ENCODE data around the gene STX2.

STX2 gene

DNA sequence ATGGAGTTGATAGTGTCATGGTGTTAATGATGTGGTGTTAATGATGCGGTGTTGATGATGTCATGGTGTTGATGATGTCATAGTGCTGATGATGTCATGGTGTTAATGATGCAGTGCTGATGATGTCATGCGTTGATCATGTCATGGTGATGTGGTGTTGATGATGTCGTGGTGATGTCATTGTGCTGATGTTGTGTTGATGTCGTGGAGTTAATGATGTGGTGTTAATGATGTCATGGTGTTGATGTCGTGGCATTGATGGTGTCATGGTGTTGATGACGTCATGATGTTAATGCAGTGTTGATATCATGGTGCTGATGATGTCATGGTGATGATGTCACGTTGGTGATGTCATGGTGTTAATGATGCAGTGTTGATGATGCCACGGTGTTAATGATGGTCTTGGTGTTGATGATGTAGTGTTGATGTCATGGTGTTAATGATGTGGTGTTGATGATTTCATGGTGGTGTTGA lies 73.8 kb downstream of the STX2 start:
- Histone ChIP-seq H3K27me3 (ENCODE audit: low read length) (no peaks in the 10 kb centered on the region), H3K9me3 (ENCODE audit: insufficient read depth, low read length) (peaks cover 18% of the 10 kb centered on the region; the same call in 1 of the 2 replicates)
- TF ChIP-seq, protein P1, sequence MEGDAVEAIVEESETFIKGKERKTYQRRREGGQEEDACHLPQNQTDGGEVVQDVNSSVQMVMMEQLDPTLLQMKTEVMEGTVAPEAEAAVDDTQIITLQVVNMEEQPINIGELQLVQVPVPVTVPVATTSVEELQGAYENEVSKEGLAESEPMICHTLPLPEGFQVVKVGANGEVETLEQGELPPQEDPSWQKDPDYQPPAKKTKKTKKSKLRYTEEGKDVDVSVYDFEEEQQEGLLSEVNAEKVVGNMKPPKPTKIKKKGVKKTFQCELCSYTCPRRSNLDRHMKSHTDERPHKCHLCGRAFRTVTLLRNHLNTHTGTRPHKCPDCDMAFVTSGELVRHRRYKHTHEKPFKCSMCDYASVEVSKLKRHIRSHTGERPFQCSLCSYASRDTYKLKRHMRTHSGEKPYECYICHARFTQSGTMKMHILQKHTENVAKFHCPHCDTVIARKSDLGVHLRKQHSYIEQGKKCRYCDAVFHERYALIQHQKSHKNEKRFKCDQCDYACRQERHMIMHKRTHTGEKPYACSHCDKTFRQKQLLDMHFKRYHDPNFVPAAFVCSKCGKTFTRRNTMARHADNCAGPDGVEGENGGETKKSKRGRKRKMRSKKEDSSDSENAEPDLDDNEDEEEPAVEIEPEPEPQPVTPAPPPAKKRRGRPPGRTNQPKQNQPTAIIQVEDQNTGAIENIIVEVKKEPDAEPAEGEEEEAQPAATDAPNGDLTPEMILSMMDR (IDR thresholded peaks at IDR 0.05; ENCODE audit: insufficient read depth, low read length, poor library complexity, severe bottlenecking): no peak
- no peak for TF ChIP-seq EZH2phosphoT487 (conservative IDR thresholded peaks at IDR 0.05; ENCODE audit: low read length)

GRCh38 chr12:130764475-130765185 lies 74.4 kb downstream of the STX2 start:
- no peak overlapping the region for H3K27ac ChIP-seq (ENCODE audit: low read depth, low read length)
- H3F3A ChIP-seq (ENCODE audit: insufficient read depth): no peaks in the 10 kb centered on the region
- H2AFZ ChIP-seq (ENCODE audit: low read depth, low read length, severe bottlenecking): no peak overlapping the region
- no peaks in the 10 kb centered on the region for H3K79me2 ChIP-seq (ENCODE audit: insufficient read depth, low read length)
- H3K9me2 ChIP-seq (replicated peaks; ENCODE audit: insufficient read depth, low read length): no peaks in the 10 kb centered on the region
- H3K4me2 ChIP-seq (ENCODE audit: low read depth, low read length, poor library complexity, severe bottlenecking): no peak overlapping the region
- no peaks in the 10 kb centered on the region for H4K20me1 ChIP-seq (ENCODE audit: low read depth, low read length)
- H3K4me3 ChIP-seq (ENCODE audit: insufficient read depth, low read length, poor library complexity, severe bottlenecking): no peak overlapping the region
- no peaks in the 10 kb centered on the region for H3K27me3 ChIP-seq (ENCODE audit: low read length)
- no peak overlapping the region for H3K9ac ChIP-seq (ENCODE audit: low read length)
- TF ChIP-seq, protein P1 (IDR thresholded peaks at IDR 0.05; ENCODE audit: insufficient read depth, low read length, poor library complexity, severe bottlenecking): no peak
- no peak for TF ChIP-seq EZH2phosphoT487 (conservative IDR thresholded peaks at IDR 0.05; ENCODE audit: low read length)
- H3K36me3 ChIP-seq (ENCODE audit: low read length): no peaks in the 10 kb centered on the region
- H3K9me3 ChIP-seq (ENCODE audit: insufficient read depth, low read length): peaks cover 18% of the 10 kb centered on the region; the same call in 1 of the 2 replicates

More for the DNA sequence above, 73.8 kb downstream of the STX2 start:
- no peaks in the 10 kb centered on the region for H4K20me1 ChIP-seq (ENCODE audit: low read depth, low read length)
- no peaks in the 10 kb centered on the region for H3K79me2 ChIP-seq (ENCODE audit: insufficient read depth, low read length)
- no peak overlapping the region for H3K27ac ChIP-seq (ENCODE audit: low read depth, low read length)
- no peaks in the 10 kb centered on the region for H3F3A ChIP-seq (ENCODE audit: insufficient read depth)
- no peak overlapping the region for H3K4me2 ChIP-seq (ENCODE audit: low read depth, low read length, poor library complexity, severe bottlenecking)
- H3K9ac ChIP-seq (ENCODE audit: low read length): no peak overlapping the region
- no peaks in the 10 kb centered on the region for H3K36me3 ChIP-seq (ENCODE audit: low read length)
- no peak overlapping the region for H3K4me3 ChIP-seq (ENCODE audit: insufficient read depth, low read length, poor library complexity, severe bottlenecking)
- no peak overlapping the region for H2AFZ ChIP-seq (ENCODE audit: low read depth, low read length, severe bottlenecking)
- no peaks in the 10 kb centered on the region for H3K9me2 ChIP-seq (replicated peaks; ENCODE audit: insufficient read depth, low read length)

DNA sequence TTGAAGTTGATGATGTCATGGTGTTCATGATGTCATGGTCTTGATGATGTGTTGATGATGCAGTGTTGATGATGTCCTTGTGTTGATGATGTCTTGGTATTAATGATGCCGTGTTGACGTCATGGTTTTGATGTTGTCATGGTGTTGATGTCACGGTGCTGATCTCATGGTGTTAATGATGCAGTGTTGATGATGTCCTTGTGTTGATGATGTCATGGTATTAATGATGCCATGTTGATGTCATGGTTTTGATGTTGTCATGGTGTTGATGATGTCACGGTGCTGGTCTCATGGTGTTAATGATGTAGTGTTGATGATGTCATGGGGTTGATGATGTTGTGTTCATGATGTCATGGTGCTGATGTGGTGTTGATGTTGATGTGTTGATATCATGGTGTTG lies 75.0 kb downstream of the STX2 start:
- Histone ChIP-seq H3K9ac (ENCODE audit: low read length) (no peak overlapping the region), H3K36me3 (ENCODE audit: low read length) (no peaks in the 10 kb centered on the region), H3K9me3 (ENCODE audit: insufficient read depth, low read length) (peaks cover 18% of the 10 kb centered on the region; the same call in 1 of the 2 replicates), H3K9me2 (replicated peaks; ENCODE audit: insufficient read depth, low read length) (no peaks in the 10 kb centered on the region), H3K27me3 (ENCODE audit: low read length) (no peaks in the 10 kb centered on the region), H3K79me2 (ENCODE audit: insufficient read depth, low read length) (no peaks in the 10 kb centered on the region), H3F3A (ENCODE audit: insufficient read depth) (no peaks in the 10 kb centered on the region), H3K27ac (ENCODE audit: low read depth, low read length) (no peak overlapping the region), H3K4me2 (ENCODE audit: low read depth, low read length, poor library complexity, severe bottlenecking) (no peak overlapping the region), H4K20me1 (ENCODE audit: low read depth, low read length) (no peaks in the 10 kb centered on the region), H2AFZ (ENCODE audit: low read depth, low read length, severe bottlenecking) (no peak overlapping the region), H3K4me3 (ENCODE audit: insufficient read depth, low read length, poor library complexity, severe bottlenecking) (no peak overlapping the region)
- TF ChIP-seq, protein P1 (IDR thresholded peaks at IDR 0.05; ENCODE audit: insufficient read depth, low read length, poor library complexity, severe bottlenecking): no peak
- no peak for TF ChIP-seq EZH2phosphoT487 (conservative IDR thresholded peaks at IDR 0.05; ENCODE audit: low read length)

All from SU-DHL-6 (cell line).